Suppressor macrophage treated with lipopolysaccharide for 4 hours (primary cell): ENCODE data around the gene ALG1.
"Not testable (repeated sequence)": the region's sequence is repeated elsewhere in the genome, so short reads cannot be mapped to it uniquely, and the experiment has no call there.

Source experiments
- DNase-seq: peaks from one replicate; pipeline ENCODE4 v3.0.0-alpha.2; 2020

ALG1 gene

DNA sequence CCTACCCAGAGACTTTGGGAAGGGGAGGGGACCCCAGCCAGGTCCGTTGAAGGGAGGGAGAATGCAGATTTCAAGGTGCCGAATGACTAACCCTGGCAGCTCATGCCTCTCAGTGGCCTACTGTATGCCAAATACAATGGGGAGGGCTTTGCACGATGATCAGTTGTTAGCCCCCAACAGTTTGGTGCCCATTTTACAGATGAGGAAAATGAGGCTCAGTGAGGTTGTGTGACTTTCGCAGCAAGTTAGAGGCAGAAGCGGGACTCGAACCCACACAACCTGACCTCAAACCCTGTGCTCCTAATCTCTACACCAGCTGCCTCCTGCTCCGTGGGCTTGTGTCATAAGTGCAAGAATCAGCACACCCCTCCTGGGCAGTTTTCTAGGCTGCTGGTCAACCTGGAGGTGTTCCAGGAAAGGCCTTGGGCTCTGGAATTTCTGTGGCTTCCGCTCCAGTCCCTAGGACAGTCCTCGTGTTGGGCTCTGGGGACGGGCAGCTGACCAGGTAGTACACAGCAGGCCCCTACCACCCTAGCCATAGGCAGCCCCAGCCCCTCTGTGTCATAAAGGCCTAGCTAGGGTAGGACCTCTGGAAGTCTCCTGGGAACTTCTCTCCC is 26.0 kb upstream of the ALG1 start:
- DNase-seq, result no peak

DNA sequence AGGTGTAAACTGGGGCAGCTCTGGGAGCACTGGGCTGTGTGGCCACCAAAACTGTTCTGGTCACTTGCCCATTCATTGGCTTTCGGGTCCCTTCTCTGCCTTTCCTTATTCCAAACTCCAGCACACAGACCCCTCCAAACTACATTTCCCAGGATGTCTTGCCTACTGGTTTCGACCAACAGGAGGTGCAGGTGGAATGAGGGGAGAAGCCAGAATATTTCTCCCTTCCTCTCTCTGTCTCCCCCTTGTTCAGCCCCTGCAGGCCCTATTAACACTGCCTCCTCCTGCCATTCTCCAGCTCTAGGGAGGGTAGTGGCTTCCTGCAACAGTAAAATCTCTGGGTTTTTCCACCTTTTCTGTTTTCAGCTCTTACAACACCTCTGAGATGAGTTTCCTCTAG is 24.7 kb upstream of the ALG1 start:
- no peak for DNase-seq

DNA sequence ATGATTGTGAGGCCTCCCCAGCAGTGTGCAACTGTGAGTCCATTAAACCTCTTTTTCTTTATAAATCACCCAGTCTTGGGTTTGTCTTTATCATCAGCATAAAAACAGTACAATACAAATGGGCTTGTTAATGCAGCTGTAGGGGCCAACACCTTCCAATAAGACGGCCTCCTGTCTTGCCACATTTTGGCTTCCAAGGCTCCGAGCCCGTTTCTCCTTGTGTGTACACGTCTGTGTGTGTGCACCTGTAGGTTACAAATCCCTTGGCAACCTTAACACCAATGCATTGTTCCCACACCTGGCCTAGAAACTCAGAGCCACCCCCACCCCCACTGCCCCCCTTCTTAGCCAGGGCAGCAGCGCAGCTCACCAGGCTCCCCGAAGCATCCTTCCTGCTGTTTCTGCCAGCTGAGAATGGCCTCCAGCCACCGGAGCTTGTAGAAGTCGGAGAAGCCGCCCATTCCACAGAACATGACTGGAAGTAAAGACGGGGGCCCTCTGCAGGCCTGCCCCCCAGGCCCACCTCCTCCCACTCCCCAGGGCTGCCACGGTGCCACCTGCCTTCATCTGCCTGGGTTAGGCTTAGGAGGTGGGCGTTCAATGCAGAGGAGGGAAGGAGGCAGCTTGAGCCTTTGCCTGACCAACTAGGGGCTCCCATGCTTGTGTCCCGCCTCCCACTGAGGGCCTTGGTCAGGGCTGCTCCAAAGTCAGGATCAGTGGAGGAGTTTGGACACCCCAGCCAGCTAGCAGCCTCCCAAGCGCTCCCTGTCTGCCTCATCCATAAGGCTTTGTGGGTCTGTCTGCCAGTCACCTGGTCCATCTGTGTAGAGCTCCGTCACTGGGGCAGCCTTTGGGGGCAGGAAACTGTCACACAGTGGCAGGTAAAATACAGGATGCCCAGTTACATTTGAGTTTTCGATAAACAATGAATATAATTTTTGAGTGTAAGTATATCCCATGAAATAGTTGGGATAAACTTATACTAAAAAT is 16.5 kb upstream of the ALG1 start:
- no peak for DNase-seq

DNA sequence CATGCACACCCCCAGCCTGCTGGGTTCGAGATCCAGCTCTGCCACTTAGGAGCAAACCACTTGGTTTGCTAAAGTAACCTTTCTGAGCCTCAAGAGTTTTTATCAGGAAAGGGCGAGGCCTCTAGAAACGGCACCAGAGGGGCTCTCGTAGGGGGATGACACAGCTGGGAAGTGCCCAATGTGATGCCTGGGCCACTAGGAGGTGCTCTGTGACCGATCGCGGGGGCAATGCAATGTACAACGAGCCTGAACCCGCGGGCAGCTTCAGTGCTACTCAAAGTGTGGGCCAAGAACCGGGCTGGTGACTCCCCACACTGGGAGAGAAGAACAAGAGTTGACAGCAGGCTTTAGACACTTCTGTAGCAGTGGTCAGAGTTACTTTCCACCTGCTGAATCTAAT is 15.3 kb upstream of the ALG1 start:
- peak; percentile 66 for DNase-seq

DNA sequence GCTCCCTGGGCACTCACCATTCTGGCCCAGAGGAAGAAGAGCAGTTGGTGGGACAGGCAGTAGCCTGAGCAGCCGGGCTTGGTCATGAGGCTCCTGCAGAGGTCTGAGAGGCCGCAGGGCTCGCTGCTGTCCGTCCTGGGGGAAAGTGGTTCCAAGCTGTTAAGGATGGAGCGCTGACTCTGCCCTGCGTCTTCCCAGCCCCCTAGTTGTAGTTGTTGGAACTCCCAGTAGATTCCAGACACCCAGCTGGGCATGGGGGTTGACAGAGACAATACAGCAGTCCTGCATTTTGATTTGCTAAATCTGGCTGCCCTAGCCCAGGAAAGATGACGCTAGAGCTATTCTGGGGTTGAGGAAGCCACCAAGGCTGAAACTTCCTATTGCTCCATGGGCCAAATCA is 13.2 kb upstream of the ALG1 start:
- DNase-seq, result peak; percentile 18

GRCh38 chr16:5059386-5060072 is 12.1 kb upstream of the ALG1 start:
- DNase-seq, result no peak

DNA sequence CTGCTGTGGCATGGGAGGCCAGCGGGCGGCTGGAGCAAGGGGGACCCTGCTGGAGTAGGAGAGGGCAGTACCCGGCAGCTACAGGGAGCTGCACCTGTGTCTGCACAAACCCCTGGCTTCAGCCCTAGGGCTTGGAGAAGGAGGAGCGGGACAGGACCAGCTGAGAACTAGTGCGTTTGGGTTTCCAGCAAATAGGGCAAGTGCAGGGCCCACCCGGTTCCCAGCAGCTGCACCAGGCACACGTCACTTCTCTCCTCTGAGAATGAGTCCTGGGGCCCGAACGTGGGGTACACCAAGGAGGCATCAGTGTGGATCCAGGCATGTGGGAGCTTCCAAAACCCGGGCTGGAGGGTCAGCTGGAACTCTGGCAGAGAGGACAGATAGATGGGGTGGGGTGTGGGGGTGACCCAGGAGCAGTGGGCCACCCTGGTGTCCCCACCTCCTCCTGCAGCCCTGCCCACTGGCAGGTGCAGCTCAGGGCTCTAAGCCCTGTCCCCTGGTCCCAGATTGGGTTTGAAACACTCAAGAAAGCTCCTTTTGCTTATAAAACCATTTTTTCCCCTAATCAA is 11.5 kb upstream of the ALG1 start:
- no peak for DNase-seq

- DNase-seq, result no peak
These were observed 9.6 kb upstream of the ALG1 start for GRCh38 chr16:5062051-5062450.

- DNase-seq, result no peak
These were observed 8.6 kb upstream of the ALG1 start for GRCh38 chr16:5062790-5063765.

DNA sequence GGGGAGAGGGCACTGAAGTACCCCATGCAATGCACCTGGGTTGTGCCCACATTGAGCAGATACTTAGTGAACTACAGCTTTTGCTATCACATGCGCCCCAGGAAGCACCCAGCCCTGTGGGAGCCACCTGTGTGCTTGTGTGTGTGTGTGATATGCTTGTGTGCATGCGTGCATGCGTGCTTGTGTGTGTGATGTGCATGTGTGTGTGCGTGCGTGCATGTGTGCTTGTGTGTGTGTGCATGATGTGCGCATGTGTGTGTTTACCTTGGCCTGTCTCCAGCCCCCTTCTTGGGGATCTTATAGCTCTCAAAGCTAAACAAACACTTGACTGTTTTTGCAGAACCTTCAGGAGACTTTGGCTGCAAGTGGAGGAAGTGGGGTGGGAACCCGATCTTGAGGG is 6.7 kb upstream of the ALG1 start:
- no peak for DNase-seq

DNA sequence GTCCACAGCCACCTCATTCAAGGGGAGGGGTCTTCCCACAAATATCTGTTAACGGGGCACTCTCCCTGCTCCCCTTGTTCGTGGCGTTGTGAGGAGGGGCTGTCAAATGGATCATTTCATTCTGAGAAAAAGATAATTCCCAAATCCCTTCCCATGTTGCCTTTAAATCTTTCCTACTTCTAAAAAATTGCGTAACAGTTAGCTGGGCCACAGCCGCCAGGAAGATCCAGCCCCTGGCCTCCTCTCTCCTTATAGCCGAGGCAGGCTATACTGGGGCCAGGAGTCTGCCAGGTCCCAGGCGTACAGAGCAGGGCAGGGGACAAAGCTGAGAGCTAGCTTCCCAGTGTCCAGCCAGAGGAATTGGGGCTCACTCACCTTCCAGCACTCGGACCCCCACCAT is 6.3 kb upstream of the ALG1 start:
- no peak for DNase-seq

DNA sequence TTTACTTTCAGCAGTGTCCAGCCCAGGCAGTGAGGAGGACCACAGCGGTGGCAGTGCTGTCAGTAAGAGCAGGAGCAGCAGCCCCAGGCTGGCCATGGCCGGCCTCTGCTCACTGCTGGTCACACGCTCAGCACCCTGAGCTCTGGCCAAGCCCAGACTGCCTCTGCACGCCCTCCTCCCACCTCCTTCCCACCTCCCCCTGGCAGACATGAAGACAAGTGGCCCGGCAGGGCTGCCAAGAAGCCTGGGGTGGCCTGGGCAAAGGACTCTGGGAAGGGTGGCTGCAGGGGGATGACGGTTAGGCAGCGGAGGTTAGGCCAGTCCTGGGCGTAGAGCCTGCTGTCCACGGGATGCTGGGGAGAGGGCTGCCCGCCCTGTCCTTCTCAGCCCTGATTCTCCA is 5.8 kb upstream of the ALG1 start, which contains the start of gene C16orf89:
Gene C16orf89 (minus strand): TSS at position 144 of the 400 bp plus-strand sequence. CDS start 48 bp downstream, at position 96.
- DNase-seq, result no peak

GRCh38 chr16:5066511-5066910 is 5.1 kb upstream of the ALG1 start:
- DNase-seq, result no peak

DNA sequence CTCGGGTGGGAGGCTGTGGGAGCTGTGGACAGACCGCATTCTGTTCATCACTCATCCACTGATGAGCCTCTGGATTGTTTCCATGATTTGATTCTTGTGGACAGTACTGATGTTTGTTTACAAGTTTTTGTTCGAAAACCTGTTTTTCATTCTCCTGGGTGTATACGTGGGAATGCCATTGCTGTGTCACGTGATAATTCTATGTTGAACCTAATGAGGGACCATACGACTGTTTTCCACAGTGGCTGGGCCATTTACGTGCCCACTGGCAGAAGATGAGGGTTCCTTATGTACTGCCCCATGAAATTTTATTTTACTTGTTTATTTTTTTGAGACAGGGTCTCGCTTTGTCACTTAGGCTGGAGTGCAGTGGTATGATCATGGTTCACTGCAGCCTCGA is 2.6 kb upstream of the ALG1 start:
- DNase-seq, result no peak

DNA sequence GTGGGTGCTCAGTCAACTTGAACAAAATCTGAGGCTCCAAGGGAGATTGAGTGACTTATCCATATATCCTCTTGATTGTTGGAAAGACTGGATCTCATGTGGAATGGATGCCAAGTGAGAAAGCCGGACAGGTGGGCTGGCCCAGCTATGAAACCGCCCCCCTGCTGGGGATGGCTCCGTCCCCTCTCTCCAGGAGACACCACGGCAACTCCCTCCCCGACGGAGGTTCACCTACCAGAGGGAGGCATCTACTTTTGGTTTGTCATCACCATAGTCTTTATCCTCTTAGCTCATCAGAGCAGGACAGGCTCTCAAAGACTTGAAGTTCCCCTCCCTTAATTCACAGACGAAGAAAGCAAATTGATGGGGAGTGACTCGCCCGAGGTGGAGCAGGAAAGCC is 1.8 kb upstream of the ALG1 start:
- DNase-seq, result no peak

DNA sequence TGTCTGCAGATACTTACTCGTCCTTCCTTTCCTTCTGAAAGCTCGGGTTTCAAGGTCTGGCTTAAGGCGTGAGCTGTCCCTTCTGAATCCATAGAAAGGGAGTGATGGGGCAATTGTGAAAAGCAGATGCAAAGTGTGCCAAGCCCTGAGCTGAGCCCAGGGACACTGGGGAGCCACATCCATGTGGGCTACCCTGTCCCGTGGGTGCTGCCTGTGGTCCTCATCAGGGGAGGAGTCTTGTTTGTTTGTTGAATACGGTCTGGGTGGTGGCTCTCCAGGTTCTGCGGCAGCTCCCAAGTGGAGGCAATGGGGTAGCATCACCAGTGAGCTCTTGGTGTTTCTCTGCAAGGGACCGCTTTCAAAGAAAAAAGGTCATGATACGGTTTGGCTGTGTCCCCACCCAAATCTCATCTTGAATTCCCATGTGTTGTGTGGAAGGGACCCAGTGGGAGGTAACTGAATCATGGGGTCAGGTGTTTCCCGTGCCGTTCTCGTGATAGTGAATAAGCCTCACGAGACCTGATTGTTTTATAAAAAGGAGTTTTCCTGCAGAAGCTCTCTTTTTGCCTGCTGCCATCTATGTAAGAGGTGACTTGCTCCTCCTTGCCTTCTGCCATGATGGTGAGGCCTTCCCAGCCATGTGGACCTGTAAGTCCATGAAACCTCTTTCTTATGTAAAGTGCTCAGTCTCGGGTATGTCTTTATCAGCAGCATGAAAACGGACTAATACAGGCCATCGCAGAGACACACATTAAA is 1.0 kb upstream of the ALG1 start:
- DNase-seq, result no peak

- no peak for DNase-seq
These were observed 332 bp upstream of the ALG1 start for GRCh38 chr16:5071341-5071680.

DNA sequence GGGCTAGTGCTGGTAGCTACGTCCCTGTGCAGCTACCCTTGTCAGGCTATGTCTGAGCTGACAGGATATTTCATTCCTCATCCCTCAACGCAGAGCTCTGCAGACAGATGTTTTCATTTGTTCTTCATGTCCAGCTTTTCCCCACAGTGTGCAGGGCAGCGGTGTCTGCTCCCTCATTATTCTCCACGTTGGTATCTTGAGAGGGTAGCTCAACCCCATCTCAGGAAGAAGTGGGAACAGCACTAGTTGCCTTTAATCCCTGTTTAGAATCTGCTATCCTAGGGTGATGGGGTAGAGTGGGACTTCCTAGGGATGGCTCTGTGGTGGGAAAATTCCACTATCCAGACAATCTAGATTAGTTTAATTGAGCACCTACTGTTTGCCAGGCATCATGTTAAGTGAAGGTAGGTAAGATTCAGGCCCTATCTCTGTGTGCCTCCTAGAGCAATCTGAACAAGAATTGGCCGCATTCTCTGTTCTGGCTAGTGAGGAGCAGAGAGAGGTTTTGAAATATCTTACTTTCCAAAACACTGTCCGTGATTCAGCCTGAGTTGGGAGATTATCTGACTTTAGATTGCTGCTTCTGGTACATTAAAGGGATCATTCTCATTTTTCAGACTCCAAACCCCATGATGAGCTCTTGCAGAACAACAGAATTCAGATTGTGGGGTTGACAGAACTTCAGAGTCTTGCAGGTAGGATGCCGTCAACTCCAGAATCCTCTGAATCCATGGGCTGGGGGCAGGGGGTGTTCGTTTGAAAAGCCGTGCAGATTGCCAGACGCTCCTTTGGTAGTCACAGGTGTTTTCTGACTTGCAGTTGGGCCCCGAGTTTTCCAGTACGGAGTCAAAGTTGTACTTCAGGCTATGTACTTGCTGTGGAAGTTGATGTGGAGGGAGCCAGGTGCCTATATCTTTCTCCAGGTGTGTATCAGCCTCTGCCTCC is 963 bp downstream of the ALG1 start:
- DNase-seq, result no peak

- no peak for DNase-seq
These were observed 1.6 kb downstream of the ALG1 start for GRCh38 chr16:5073279-5073629.

DNA sequence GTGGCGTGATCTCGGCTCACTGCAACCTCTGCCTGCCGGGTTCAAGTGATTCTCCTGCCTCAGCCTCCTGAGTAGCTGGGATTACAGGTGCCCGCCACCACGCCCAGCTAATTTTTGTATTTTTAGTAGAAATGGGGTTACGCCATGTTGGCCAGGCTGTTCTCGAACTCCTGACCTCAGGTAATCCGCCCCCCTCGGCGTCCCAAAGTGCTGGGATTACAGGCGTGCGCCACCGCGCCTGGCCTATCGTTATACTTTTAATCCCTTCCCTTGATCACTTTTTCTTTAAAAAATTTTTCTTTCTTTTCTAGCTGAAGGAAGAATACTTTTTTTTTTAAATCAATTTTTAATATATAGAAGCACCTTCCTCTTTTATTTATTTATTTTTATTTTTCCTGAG is 2.1 kb downstream of the ALG1 start:
- DNase-seq, result not testable (repeated sequence)
